Transverse colon (tissue), 4 donors: ENCODE results near the gene FGF1. TPM values are rescaled to one million over a fixed set of nuclear protein-coding genes. Genes with fewer than 3 reads are reported as not detected.

ENCODE experiments used
- DNase-seq: peaks from one replicate; pipeline ENCODE4 v3.0.0-alpha.2; 2019
- H3K27ac ChIP-seq, 4 donors: fragments of 200-600 bp; sonication (generic); 2 replicates each; pipeline ENCODE4 v1.5.1; 2016 to 2018; ENCODE audit warnings: inconsistent platforms in 4 of 4
- H3K27me3 ChIP-seq: fragments of 200-600 bp; sonication (generic); 2 replicates; pipeline ENCODE4 v1.5.1; 2017; ENCODE audit warnings: inconsistent platforms
- H3K36me3 ChIP-seq, 4 donors: fragments of 200-600 bp; sonication (generic); 2 replicates each; pipeline ENCODE4 v1.5.1; 2017 to 2019; ENCODE audit warnings: inconsistent platforms in 4 of 4
- H3K4me1 ChIP-seq, 4 donors: fragments of 200-600 bp; sonication (generic); 2 replicates each; pipeline ENCODE4 v1.5.1; 2017 to 2020; ENCODE audit warnings: inconsistent platforms in 4 of 4
- H3K4me3 ChIP-seq, 4 donors: fragments of 200-600 bp; sonication (generic); 1 replicate in 1 of 4; 2 replicates in 3 of 4; pipeline versions ENCODE4 v1.5.1 to v1.6.1; 2017 to 2019; ENCODE audit warnings: inconsistent platforms in 4 of 4
- H3K9me3 ChIP-seq, 2 donors: fragments of 200-600 bp; sonication (generic); 2 replicates each; pipeline ENCODE4 v1.5.1; 2017 to 2019; ENCODE audit warnings: inconsistent platforms in 2 of 2
- EP300 ChIP-seq: sonication (generic); formaldehyde crosslinking; IDR thresholded peaks from one replicate; pipeline ENCODE4 v1.6.1; 2017; ENCODE audit warnings: antibody characterized with exemption, low read depth
- POLR2A ChIP-seq: fragments of 450-650 bp; IDR thresholded peaks from one replicate; pipeline ENCODE4 v1.6.1; 2016; ENCODE audit warnings: antibody characterized with exemption, mild to moderate bottlenecking, moderate library complexity
- POLR2AphosphoS5 ChIP-seq, 3 donors: sonication (generic); formaldehyde crosslinking; IDR thresholded peaks; one replicate each; pipeline ENCODE4 v1.6.1; 2016; ENCODE audit warnings: antibody characterized with exemption in 3 of 3
- WGBS, 2 donors: methylation state at CpG; one replicate each; pipeline ENCODE4 v1.1.5; 2018; ENCODE audit warnings: low coverage in 1 of 2; 5-methylcytosine and 5-hydroxymethylcytosine counted together
- in situ Hi-C, 4 donors: fragments of 200-750 bp; cut with MboI; loops; one replicate each; pipeline versions ENCODE4 v1.15.0 to v1.15.1; 2017; ENCODE audit warnings: low sequenced_read_pairs in 3 of 4, low pct_ligation_motif_present in 1 of 4, low pct_unique_long_range_greater_than_20kb in 1 of 4
- intact Hi-C: fragments of 100-400 bp; cut with DNase I; formaldehyde crosslinking; loops from one replicate; pipeline ENCODE4 v1.15.1; 2023; ENCODE audit warnings: low total_unique reads
- total RNA-seq, 4 donors: library from RNA; depleted of rRNA; stranded (reverse); fragments of >200 nt; gene quantifications; one replicate each; pipeline ENCODE4 v1.1.0, GENCODE V29; 2016
- TF ChIP-seq, protein P1 (sequence below), 5 experiments: fragments of 200-600 bp in 3 of 5; fragments of 450-650 bp in 2 of 5; sonication (generic) in 3 of 5; IDR thresholded peaks; 1 replicate in 2 of 5; 2 replicates in 3 of 5; pipeline ENCODE4 v1.5.1; 2016 to 2017; ENCODE audit warnings: antibody characterized with exemption in 5 of 5, inconsistent platforms in 3 of 5, mild to moderate bottlenecking in 2 of 5, moderate library complexity in 1 of 5

The FGF1 gene
- total RNA-seq, 4 donors from 2014 or later = 0.32 to 0.41 TPM; not detected in 2

- Histone ChIP-seq H3K4me1 (no peaks in the 10 kb centered on the region), H3K4me3 (no peak overlapping the region), H3K9me3 (no peaks in the 10 kb centered on the region), H3K36me3 (no peaks in the 10 kb centered on the region), H3K27ac (no peak overlapping the region), H3K27me3 (no peaks in the 10 kb centered on the region)
- DNase-seq = no peak
- WGBS, 2 donors = 80 to 90% methylated on average over 1 to 9 of the region's 9 CpGs
- intact Hi-C loops = no loop called here
- in situ Hi-C loops = no loop called here
- TF ChIP-seq POLR2AphosphoS5 (IDR thresholded peaks at IDR 0.05) = no peak
- TF ChIP-seq, protein P1, sequence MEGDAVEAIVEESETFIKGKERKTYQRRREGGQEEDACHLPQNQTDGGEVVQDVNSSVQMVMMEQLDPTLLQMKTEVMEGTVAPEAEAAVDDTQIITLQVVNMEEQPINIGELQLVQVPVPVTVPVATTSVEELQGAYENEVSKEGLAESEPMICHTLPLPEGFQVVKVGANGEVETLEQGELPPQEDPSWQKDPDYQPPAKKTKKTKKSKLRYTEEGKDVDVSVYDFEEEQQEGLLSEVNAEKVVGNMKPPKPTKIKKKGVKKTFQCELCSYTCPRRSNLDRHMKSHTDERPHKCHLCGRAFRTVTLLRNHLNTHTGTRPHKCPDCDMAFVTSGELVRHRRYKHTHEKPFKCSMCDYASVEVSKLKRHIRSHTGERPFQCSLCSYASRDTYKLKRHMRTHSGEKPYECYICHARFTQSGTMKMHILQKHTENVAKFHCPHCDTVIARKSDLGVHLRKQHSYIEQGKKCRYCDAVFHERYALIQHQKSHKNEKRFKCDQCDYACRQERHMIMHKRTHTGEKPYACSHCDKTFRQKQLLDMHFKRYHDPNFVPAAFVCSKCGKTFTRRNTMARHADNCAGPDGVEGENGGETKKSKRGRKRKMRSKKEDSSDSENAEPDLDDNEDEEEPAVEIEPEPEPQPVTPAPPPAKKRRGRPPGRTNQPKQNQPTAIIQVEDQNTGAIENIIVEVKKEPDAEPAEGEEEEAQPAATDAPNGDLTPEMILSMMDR (IDR thresholded peaks at IDR 0.05) = no peak
- no peak for TF ChIP-seq EP300
- no peak for TF ChIP-seq POLR2A
Measured at GRCh38 chr5:142664067-142664466, 21.8 kb downstream of the FGF1 start.

GRCh38 chr5:142663246-142663645 lies 22.6 kb downstream of the FGF1 start:
- no peaks in the 10 kb centered on the region for H3K4me1 ChIP-seq
- H3K9me3 ChIP-seq = no peaks in the 10 kb centered on the region
- no peaks in the 10 kb centered on the region for H3K27me3 ChIP-seq
- DNase-seq = no peak
- intact Hi-C loops (no loop called here), in situ Hi-C loops (no loop called here)
- 66 to 77% methylated on average over 6 of the region's 6 CpGs for WGBS, 2 donors
- no peak overlapping the region for H3K27ac ChIP-seq
- no peak for TF ChIP-seq POLR2A
- TF ChIP-seq EP300 = no peak
- TF ChIP-seq POLR2AphosphoS5 (IDR thresholded peaks at IDR 0.05) = no peak
- TF ChIP-seq, protein P1 (IDR thresholded peaks at IDR 0.05) = no peak
- no peaks in the 10 kb centered on the region for H3K36me3 ChIP-seq
- no peak overlapping the region for H3K4me3 ChIP-seq

- in situ Hi-C loops = no loop called here
- no peak overlapping the region for H3K27ac ChIP-seq
- no peaks in the 10 kb centered on the region for H3K36me3 ChIP-seq
- WGBS, 2 donors = 87 to 89% methylated on average over 11 of the region's 11 CpGs
- H3K27me3 ChIP-seq = no peaks in the 10 kb centered on the region
- no peaks in the 10 kb centered on the region for H3K9me3 ChIP-seq
- no peaks in the 10 kb centered on the region for H3K4me1 ChIP-seq
- no peak for DNase-seq
- TF ChIP-seq POLR2A (no peak), EP300 (no peak)
- TF ChIP-seq, protein P1 (IDR thresholded peaks at IDR 0.05) = no peak
- no peak overlapping the region for H3K4me3 ChIP-seq
- intact Hi-C loops = no loop called here
Measured at GRCh38 chr5:142661957-142662356, 23.9 kb downstream of the FGF1 start.

GRCh38 chr5:142661143-142661542 lies 24.7 kb downstream of the FGF1 start:
- no peaks in the 10 kb centered on the region for H3K36me3 ChIP-seq
- no peaks in the 10 kb centered on the region for H3K27me3 ChIP-seq
- DNase-seq = no peak
- no peaks in the 10 kb centered on the region for H3K9me3 ChIP-seq
- WGBS, 2 donors = 100% methylated on average over 2 of the region's 2 CpGs
- TF ChIP-seq POLR2AphosphoS5 (IDR thresholded peaks at IDR 0.05) (no peak), POLR2A (no peak), EP300 (no peak)
- TF ChIP-seq, protein P1 (IDR thresholded peaks at IDR 0.05) = no peak
- no peak overlapping the region for H3K27ac ChIP-seq
- H3K4me1 ChIP-seq = no peaks in the 10 kb centered on the region
- intact Hi-C loops = no loop called here
- no peak overlapping the region for H3K4me3 ChIP-seq
- in situ Hi-C loops = no loop called here
